ENCODE measurements around the gene ZBTB25. TPM values are rescaled to one million over a fixed set of nuclear protein-coding genes. Genes with fewer than 3 reads are reported as not detected.

Gene ZBTB25
- total RNA-seq, 1 experiment from 2014 or later = 4.0 TPM

DNA sequence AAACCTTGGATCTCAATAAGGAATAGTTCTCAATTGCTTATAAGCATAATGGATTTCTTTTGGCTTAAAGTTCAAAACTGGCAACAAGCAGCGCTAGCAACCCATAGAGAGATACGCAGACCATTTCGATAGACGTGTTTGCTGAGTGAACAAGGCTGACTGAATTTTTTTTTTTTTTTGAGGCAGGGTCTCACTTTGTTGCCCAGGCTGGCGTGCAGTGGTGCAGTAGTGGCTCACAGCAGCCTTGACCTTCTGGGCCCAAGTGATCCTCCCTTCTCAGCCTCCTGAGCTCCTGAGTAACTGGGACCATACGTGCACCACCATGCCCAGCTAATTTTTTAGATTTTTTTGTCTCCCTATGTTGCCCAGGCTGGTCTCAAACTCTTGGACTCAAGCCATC is 39.8 kb downstream of the ZBTB25 start:
- H3K4me2 ChIP-seq (ENCODE audit: low read length) = no peak overlapping the region
- peaks cover 6% of the 10 kb centered on the region; the same call in 1 of the 2 replicates for H3K4me1 ChIP-seq (ENCODE audit: insufficient read depth, low read length)
- no peaks in the 10 kb centered on the region for H3K9me3 ChIP-seq (ENCODE audit: low read length)
- CTCF ChIA-PET = interaction anchor here (0.6 kb wide), 1 partner anchor 58 kb away, joined by 6 read pairs; no protein-coding TSS in a partner anchor
- H3K27me3 ChIP-seq (ENCODE audit: low read length) = no peaks in the 10 kb centered on the region
- no peaks in the 10 kb centered on the region for H3K9me2 ChIP-seq (replicated peaks; ENCODE audit: low read length)
- POLR2A ChIA-PET (ENCODE audit: unreplicated experiment) = interaction anchor here (0.6 kb wide), 1 partner anchor 294 kb away, joined by 3 read pairs; no protein-coding TSS in a partner anchor
- intact Hi-C loops (cut with micrococcal nuclease) = no loop called here
- no peaks in the 10 kb centered on the region for H3F3A ChIP-seq (ENCODE audit: low read length, unreplicated experiment)
- H3K79me2 ChIP-seq (ENCODE audit: low read length) = no peaks in the 10 kb centered on the region
- H3K4me3 ChIP-seq (ENCODE audit: low read length) = no peak overlapping the region
- ATAC-seq (no peak), DNase-seq (no peak)
- no peak overlapping the region for H2AFZ ChIP-seq (ENCODE audit: low read length)
- H3K36me3 ChIP-seq (ENCODE audit: low read depth, low read length) = peaks cover 7% of the 10 kb centered on the region; the same call in 1 of the 2 replicates
- H3K27ac ChIP-seq (ENCODE audit: low read length) = no peak overlapping the region
- no peak overlapping the region for H3K9ac ChIP-seq (ENCODE audit: low read length)
- no peak for TF ChIP-seq EZH2 (IDR thresholded peaks at IDR 0.05; ENCODE audit: low read length, unreplicated experiment)
- no TSS peak for BruUV-seq (replicated peaks)
- no peaks in the 10 kb centered on the region for H4K20me1 ChIP-seq (ENCODE audit: low read length)

DNA sequence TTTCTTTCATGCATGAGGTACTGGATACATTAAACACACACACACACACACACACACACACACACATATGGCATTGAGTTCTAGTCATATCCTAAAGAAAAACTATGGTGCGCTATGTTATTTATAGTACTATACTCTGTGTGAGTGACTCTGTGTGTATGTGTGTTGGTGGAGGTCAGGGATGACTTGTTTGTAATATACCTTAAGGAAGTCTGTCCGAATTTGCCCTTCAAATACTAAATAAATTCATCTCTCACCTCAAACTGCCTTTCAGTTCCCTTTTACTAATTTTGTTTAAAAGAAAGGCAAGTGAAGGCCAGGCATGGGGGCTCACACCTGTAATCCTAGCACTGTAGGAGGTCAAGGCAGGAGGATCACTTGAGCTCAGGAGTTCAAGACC is 40.4 kb downstream of the ZBTB25 start:
- POLR2A ChIA-PET (ENCODE audit: unreplicated experiment) = interaction anchor here (0.6 kb wide), 1 partner anchor 293 kb away, joined by 3 read pairs; no protein-coding TSS in a partner anchor
- Histone ChIP-seq H3K27ac (ENCODE audit: low read length) (no peak overlapping the region), H3K4me3 (ENCODE audit: low read length) (no peak overlapping the region), H3K36me3 (ENCODE audit: low read depth, low read length) (peaks cover 13% of the 10 kb centered on the region), H3K79me2 (ENCODE audit: low read length) (no peaks in the 10 kb centered on the region), H2AFZ (ENCODE audit: low read length) (no peak overlapping the region), H3K27me3 (ENCODE audit: low read length) (no peaks in the 10 kb centered on the region), H3K4me2 (ENCODE audit: low read length) (no peak overlapping the region), H3K9me2 (replicated peaks; ENCODE audit: low read length) (no peaks in the 10 kb centered on the region), H3F3A (ENCODE audit: low read length, unreplicated experiment) (no peaks in the 10 kb centered on the region), H4K20me1 (ENCODE audit: low read length) (no peaks in the 10 kb centered on the region), H3K9me3 (ENCODE audit: low read length) (no peaks in the 10 kb centered on the region), H3K4me1 (ENCODE audit: insufficient read depth, low read length) (peaks cover 6% of the 10 kb centered on the region; the same call in 1 of the 2 replicates), H3K9ac (ENCODE audit: low read length) (no peak overlapping the region)
- DNase-seq (no peak), ATAC-seq (no peak)
- CTCF ChIA-PET = no interaction called here
- no TSS peak for BruUV-seq (replicated peaks)
- TF ChIP-seq EZH2phosphoT487 (IDR thresholded peaks at IDR 0.05; ENCODE audit: borderline replicate concordance, low read length) (no peak), EZH2 (IDR thresholded peaks at IDR 0.05; ENCODE audit: low read length, unreplicated experiment) (no peak)
- TF ChIP-seq, protein P1, sequence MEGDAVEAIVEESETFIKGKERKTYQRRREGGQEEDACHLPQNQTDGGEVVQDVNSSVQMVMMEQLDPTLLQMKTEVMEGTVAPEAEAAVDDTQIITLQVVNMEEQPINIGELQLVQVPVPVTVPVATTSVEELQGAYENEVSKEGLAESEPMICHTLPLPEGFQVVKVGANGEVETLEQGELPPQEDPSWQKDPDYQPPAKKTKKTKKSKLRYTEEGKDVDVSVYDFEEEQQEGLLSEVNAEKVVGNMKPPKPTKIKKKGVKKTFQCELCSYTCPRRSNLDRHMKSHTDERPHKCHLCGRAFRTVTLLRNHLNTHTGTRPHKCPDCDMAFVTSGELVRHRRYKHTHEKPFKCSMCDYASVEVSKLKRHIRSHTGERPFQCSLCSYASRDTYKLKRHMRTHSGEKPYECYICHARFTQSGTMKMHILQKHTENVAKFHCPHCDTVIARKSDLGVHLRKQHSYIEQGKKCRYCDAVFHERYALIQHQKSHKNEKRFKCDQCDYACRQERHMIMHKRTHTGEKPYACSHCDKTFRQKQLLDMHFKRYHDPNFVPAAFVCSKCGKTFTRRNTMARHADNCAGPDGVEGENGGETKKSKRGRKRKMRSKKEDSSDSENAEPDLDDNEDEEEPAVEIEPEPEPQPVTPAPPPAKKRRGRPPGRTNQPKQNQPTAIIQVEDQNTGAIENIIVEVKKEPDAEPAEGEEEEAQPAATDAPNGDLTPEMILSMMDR (conservative IDR thresholded peaks at IDR 0.05; ENCODE audit: low read depth, low read length) = no peak
- intact Hi-C loops (cut with micrococcal nuclease) = no loop called here

- H3K4me1 ChIP-seq (ENCODE audit: insufficient read depth, low read length) = peaks cover 6% of the 10 kb centered on the region; the same call in 1 of the 2 replicates
- no peaks in the 10 kb centered on the region for H4K20me1 ChIP-seq (ENCODE audit: low read length)
- H3K79me2 ChIP-seq (ENCODE audit: low read length) = no peaks in the 10 kb centered on the region
- H3F3A ChIP-seq (ENCODE audit: low read length, unreplicated experiment) = no peaks in the 10 kb centered on the region
- no peak overlapping the region for H3K4me3 ChIP-seq (ENCODE audit: low read length)
- intact Hi-C loops (cut with micrococcal nuclease) = no loop called here
- peaks cover 27% of the 10 kb centered on the region for H3K36me3 ChIP-seq (ENCODE audit: low read depth, low read length)
- H3K27ac ChIP-seq (ENCODE audit: low read length) = no peak overlapping the region
- no TSS peak for BruUV-seq (replicated peaks)
- no peak overlapping the region for H2AFZ ChIP-seq (ENCODE audit: low read length)
- no peak overlapping the region for H3K9ac ChIP-seq (ENCODE audit: low read length)
- TF ChIP-seq EZH2 (IDR thresholded peaks at IDR 0.05; ENCODE audit: low read length, unreplicated experiment) (no peak), EZH2phosphoT487 (IDR thresholded peaks at IDR 0.05; ENCODE audit: borderline replicate concordance, low read length) (no peak)
- H3K9me3 ChIP-seq (ENCODE audit: low read length) = no peaks in the 10 kb centered on the region
- no peak for DNase-seq
- no peaks in the 10 kb centered on the region for H3K9me2 ChIP-seq (replicated peaks; ENCODE audit: low read length)
- CTCF ChIA-PET = interaction anchor here (0.7 kb wide), 1 partner anchor 37 kb away, joined by 8 read pairs; no protein-coding TSS in a partner anchor
- POLR2A ChIA-PET (ENCODE audit: unreplicated experiment) = no interaction called here
- H3K27me3 ChIP-seq (ENCODE audit: low read length) = no peaks in the 10 kb centered on the region
- no peak for ATAC-seq
- H3K4me2 ChIP-seq (ENCODE audit: low read length) = no peak overlapping the region
These were observed 42.4 kb downstream of the ZBTB25 start for GRCh38 chr14:64461221-64461620.
